AG10803 (cell line): Measurements from ENCODE around the gene SPATA31C2.
"Not testable (repeated sequence)": the region's sequence is repeated elsewhere in the genome, so short reads cannot be mapped to it uniquely, and the experiment has no call there.

Experiments
- DNase-seq: peaks from one replicate; pipeline ENCODE4 v3.0.0; 2010; ENCODE audit warnings: low read depth
- H3K4me3 ChIP-seq: 2 replicates; pipeline ENCODE4 v1.5.1; 2011; ENCODE audit warnings: mild to moderate bottlenecking, low read length, control low read depth
- TF ChIP-seq, protein P1 (sequence below): conservative IDR thresholded peaks from 2 replicates; pipeline ENCODE4 v1.5.1; 2011; ENCODE audit warnings: mild to moderate bottlenecking, low read length, control low read depth, inconsistent platforms

The SPATA31C2 gene

DNA sequence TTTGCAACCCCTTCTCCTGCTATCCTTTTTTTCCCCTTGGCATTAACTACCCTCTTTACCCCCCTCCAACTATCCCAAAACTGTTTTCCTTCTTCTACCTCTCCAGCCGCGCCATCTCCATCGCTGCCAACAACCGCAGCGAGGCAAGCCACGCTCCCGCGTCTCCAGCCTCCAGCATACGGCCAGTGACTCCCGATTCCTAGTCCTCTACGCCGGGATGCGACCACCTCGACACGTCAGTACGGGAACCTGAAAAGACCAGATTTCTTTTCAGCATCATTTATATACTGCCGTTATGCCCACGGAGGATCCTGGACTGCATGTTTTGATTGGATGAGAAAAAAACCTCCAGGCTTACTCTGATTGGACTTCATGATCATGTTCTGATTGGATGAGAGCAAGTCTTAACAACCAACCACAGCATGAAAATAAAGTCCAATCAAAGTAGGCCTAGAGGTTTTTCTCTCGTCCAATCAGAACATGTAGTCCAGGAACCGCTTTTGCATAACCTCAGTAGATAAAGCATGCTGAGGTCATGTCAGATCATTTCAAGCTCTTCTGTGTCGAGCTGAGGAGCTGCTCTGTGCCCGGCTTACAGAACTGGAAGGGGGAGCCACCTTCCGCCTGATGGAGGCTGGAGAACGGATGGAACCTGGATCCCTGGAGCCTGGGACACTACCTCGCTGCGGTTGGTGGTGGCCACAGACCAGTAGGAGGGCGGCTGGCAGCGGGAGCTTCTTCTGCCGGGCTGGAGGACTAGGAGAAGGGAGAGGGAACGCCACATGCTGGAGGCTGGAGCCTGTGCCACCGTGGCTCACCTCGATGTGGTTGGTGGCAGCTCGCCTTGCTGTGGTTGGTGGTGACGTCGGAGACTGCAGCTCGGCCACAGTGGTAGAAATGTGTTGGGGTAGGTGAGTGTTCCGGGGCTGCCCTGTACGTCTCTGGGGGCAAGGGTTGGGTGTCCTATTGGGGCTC lies 24.8 kb downstream of the SPATA31C2 start:
- DNase-seq, H3K4me3 ChIP-seq: not testable (repeated sequence)

DNA sequence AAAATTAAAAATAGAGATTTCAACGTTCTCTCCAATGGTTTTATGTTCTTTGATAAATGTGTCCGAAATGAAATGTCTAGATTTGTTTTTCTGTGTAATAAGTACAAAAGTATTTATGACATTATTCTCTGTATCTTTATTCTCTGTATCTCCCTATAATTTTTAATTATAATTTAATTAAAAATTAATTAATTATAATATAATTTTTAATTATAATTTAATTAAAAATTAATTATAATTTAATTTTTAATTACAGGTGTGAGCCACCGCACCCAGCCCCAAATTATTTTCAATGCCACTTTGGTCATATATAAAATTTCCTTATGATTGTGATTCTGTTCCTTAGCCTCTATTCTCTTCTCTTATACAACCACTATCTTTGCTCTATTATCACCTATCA lies 28.2 kb downstream of the SPATA31C2 start:
- TF ChIP-seq, protein P1, sequence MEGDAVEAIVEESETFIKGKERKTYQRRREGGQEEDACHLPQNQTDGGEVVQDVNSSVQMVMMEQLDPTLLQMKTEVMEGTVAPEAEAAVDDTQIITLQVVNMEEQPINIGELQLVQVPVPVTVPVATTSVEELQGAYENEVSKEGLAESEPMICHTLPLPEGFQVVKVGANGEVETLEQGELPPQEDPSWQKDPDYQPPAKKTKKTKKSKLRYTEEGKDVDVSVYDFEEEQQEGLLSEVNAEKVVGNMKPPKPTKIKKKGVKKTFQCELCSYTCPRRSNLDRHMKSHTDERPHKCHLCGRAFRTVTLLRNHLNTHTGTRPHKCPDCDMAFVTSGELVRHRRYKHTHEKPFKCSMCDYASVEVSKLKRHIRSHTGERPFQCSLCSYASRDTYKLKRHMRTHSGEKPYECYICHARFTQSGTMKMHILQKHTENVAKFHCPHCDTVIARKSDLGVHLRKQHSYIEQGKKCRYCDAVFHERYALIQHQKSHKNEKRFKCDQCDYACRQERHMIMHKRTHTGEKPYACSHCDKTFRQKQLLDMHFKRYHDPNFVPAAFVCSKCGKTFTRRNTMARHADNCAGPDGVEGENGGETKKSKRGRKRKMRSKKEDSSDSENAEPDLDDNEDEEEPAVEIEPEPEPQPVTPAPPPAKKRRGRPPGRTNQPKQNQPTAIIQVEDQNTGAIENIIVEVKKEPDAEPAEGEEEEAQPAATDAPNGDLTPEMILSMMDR = no peak
- DNase-seq = no peak
- no peak overlapping the region for H3K4me3 ChIP-seq

DNA sequence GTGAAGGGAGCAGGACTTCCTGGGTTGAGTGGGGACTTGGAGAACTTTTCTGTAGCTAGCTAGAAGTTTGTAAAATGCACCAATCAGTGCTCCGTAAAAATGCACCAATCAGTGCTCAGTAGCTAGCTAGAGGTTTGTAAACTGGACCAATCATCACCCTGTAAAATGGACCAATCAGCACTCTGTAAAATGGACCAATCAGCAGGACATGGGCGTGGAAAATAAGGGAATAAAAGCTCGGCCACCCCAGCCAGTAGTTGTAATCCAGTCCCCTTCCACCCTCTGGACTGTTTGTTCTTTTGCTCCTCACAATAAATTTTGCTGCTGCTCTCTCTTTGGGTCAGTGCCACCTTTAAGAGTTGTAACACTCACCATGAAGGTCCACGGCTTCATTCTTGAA lies 29.5 kb downstream of the SPATA31C2 start:
- no peak for DNase-seq
- TF ChIP-seq, protein P1 = no peak
- H3K4me3 ChIP-seq = no peak overlapping the region

DNA sequence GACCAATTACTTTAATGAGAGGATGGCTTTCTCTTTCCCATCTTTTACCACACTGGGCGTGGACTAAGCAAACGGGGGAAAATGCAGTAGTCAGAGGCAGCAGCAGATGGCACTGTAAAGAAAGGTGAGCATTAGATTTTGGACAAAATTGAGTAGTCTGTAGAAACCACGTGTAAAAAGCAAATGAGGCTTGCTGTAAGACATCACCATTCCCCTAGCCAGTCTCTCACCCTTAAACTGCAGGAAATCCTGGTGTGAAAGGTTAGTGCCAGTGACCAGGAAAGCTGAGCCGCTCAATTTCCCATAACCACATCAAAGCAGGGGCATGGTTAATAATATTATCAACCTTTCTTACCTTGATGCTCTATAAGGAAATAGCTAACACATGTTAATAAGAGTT lies 31.8 kb downstream of the SPATA31C2 start:
- no peak overlapping the region for H3K4me3 ChIP-seq
- DNase-seq = peak; percentile 58
- TF ChIP-seq, protein P1 = peak; percentile 79

DNA sequence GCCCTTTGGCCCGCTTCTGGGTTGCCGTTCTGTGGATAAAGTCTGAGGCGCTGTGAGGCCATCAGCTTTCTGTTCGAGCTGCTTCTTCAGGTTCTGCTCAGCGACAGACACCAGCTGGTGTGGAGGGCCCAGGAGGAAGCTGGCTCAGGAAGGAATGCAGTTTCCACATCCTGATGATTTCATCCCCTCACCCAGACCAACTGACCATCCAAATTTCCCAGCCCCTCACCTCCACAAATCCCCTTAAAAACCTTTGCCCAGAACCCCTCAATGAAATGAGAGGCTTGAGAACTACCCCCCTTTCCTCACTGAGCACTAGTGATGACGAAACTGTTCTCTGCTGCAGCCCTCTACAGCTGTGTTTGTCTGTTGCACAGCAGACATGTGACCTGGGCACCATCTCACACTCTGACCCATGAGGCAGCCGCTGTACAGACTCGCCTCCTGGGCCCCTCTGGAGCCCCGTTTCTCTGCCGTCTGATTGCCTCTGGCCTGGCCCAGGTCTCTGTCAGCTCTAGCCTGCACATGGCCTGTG lies 45.4 kb downstream of the SPATA31C2 start:
- no peak overlapping the region for H3K4me3 ChIP-seq
- TF ChIP-seq, protein P1 = no peak
- DNase-seq = peak; percentile 17

DNA sequence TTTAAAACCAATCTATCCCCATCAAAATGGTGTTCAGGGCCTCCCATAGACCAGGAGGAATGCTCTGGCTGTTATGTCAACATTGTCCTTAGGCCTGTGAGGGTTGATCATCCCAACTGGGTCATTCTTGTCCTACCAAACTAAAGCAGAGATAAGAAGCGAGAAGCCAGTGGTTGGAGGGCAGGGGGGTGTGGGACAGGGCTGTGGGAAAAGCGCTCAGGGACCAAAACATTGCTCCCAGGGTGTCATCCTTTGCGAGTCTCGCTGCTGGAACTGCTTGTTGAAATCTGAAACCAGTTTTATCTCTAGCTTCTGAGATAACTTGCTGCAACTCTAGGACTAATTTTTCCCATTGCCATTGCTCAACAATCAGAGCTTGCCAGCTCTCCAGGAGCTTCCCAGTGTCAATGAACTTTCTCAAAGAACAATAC lies 48.1 kb downstream of the SPATA31C2 start:
- TF ChIP-seq, protein P1 = no peak
- no peak overlapping the region for H3K4me3 ChIP-seq
- no peak for DNase-seq

DNA sequence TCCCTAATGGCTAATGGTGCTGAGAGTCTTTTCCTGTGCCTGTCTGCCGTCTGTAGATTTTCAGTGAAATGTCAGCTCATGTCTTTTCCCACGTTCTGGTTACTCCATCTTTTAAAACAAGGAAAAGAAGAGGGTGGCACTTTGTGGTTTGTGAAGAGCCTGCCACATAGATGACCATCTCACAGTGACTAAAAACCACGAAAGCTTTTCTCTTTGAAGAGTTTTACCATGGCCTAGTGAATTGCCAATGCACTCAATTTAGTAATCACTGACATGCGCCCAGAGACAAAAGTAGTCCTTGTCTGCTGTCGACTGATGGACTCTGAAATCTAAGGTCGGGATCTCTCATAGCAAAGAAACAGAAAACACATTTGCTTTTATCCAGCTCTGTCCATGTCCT lies 50.4 kb downstream of the SPATA31C2 start:
- H3K4me3 ChIP-seq = no peak overlapping the region
- TF ChIP-seq, protein P1 = no peak
- no peak for DNase-seq
